ENCODE measurements around the gene EME1. TPM values are rescaled to one million over a fixed set of nuclear protein-coding genes. Genes with fewer than 3 reads are reported as not detected.

EME1 gene
- total and polyA plus RNA-seq, 10 of the 15 experiments (the other 5 are each of a cell fraction or from before 2014, with no cell fraction given): 13.8 to 40.5 (median 22.0) TPM

GRCh38 chr17:50353600-50354195, 19.3 kb upstream of the EME1 start:
- Histone ChIP-seq H3K9me3 (replicated peaks; ENCODE audit: control insufficient read depth, insufficient read depth, low read length) (no peaks in the 10 kb centered on the region), H2AFZ (ENCODE audit: control insufficient read depth, low read depth, low read length) (no peak overlapping the region), H4K20me1 (ENCODE audit: control insufficient read depth, insufficient read depth) (no peaks in the 10 kb centered on the region), H3K27me3 (replicated peaks in 1 of 2; ENCODE audit: control insufficient read depth in 2 of 2, insufficient read depth in 2 of 2, low read length in 1 of 2) (no peaks in the 10 kb centered on the region), H3K4me1 (ENCODE audit: control insufficient read depth, insufficient read depth, low read length) (no peaks in the 10 kb centered on the region; the same call in 1 of the 2 replicates), H3K79me2 (ENCODE audit: control insufficient read depth, insufficient read depth, low read length) (no peaks in the 10 kb centered on the region), H3K4me2 (ENCODE audit: control insufficient read depth, insufficient read depth) (no peak overlapping the region), H3K4me3 (no peak overlapping the region), H3K36me3 (ENCODE audit: control insufficient read depth in 2 of 2, insufficient read depth in 2 of 2, low read length in 1 of 2) (peaks cover 3 to 34% of the 10 kb centered on the region in 2 experiments; a peak in 3 of 4 replicates), H3K27ac (ENCODE audit: control insufficient read depth, insufficient read depth) (no peak overlapping the region), H3K9ac (ENCODE audit: control insufficient read depth, insufficient read depth, low read length) (no peak overlapping the region)
- ChIA-PET POLR2A (interaction anchor here (0.6 kb wide), 1 partner anchor 108 kb away, joined by 3 read pairs; no protein-coding TSS in a partner anchor), CTCF (no interaction called here), SMC1A (ENCODE audit: uncharacterized antibody, unreplicated experiment) (no interaction called here), RAD21 (ENCODE audit: unreplicated experiment) (no interaction called here)
- DNase-seq (ENCODE audit: low read depth, low spot score) (no peak), FAIRE-seq (no peak), ATAC-seq (no peak)
- 91% methylated on average over 27 of the region's 27 CpGs for WGBS (ENCODE audit: insufficient coverage, insufficient replicate concordance, low lambda C conversion rate, missing lambda C conversion rate)
- in situ Hi-C loops (cut with MboI): no loop called here
- intact Hi-C loops (cut with micrococcal nuclease; ENCODE audit: unreplicated experiment): no loop called here
- TF ChIP-seq RBBP5 (conservative IDR thresholded peaks at IDR 0.05) (no peak), POLR2A (IDR thresholded peaks at IDR 0.05; ENCODE audit: low read depth, low read length) (peak; percentile 52; the same call in 1 of the 2 replicates), ZNF687 (IDR thresholded peaks at IDR 0.05) (no peak), MEF2B (IDR thresholded peaks at IDR 0.05; ENCODE audit: partially characterized antibody, poor library complexity, severe bottlenecking) (no peak), SKIL (IDR thresholded peaks at IDR 0.05; ENCODE audit: low read depth, poor library complexity, severe bottlenecking) (no peak)
- BruUV-seq (replicated peaks): no TSS peak

All from GM12878 (cell line).